Measurements from ENCODE around the gene WFS1.

Gene WFS1

DNA sequence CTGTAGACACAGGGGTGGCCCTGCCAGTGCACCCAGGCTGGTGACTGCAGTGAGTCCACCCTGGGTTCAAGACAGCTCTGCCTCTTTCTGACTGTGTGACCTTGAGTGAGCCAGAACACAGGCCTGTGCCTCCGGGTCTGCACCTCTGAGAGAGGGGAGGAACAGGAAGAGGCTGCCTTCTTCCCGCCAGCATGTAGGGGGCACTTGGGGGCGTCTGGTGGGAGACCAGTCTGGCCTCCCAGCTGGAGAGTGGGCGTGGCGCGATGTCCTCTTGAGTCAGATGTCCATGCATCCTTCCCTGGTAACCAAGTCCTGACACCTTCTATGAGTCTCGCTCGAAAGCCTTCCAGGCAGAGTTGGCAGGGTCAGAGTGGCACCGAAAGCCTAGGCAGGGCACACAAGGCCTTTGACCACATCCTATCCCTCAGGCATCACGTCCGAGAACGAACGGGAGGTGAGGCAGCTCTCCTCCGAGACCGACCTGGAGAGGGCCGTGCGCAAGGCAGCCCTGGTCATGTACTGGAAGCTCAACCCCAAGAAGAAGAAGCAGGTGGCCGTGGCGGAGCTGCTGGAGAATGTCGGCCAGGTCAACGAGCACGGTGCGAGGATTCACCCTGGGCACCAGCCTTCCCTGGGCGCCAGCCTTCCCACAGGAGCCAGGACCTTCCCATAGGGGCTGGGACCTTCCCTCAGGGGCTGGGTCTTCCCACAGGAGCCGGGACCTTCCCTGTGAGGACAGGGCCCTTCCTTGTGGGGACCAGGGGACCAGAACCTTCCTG is 21.3 kb downstream of the WFS1 start:
- Histone ChIP-seq H3K27ac (ENCODE audit: low read depth, low read length) (no peak overlapping the region), H3K27me3 (ENCODE audit: control insufficient read depth in 1 of 2, insufficient read depth in 2 of 2, low read length in 2 of 2) (no peaks in the 10 kb centered on the region), H3K4me1 (ENCODE audit: control insufficient read depth in 1 of 2, insufficient read depth in 2 of 2, low read length in 2 of 2) (no peaks in the 10 kb centered on the region), H3K36me3 (ENCODE audit: control insufficient read depth in 1 of 2, insufficient read depth in 2 of 2, low read length in 2 of 2) (peaks cover 16 to 81% of the 10 kb centered on the region in 2 donors), H3K9ac (ENCODE audit: low read depth in 1 of 2, low read length in 2 of 2) (no peak overlapping the region), H3K9me3 (ENCODE audit: control insufficient read depth in 1 of 2, low read length in 2 of 2) (no peaks in the 10 kb centered on the region), H3K4me3 (ENCODE audit: low read depth in 1 of 2, low read length in 2 of 2) (no peak overlapping the region)

GRCh38 chr4:6291784-6292297 is 22.2 kb downstream of the WFS1 start:
- Histone ChIP-seq H3K27ac (ENCODE audit: low read depth, low read length) (no peak overlapping the region), H3K27me3 (ENCODE audit: control insufficient read depth in 1 of 2, insufficient read depth in 2 of 2, low read length in 2 of 2) (no peaks in the 10 kb centered on the region), H3K4me3 (ENCODE audit: low read depth in 1 of 2, low read length in 2 of 2) (no peak overlapping the region), H3K9me3 (ENCODE audit: control insufficient read depth in 1 of 2, low read length in 2 of 2) (no peaks in the 10 kb centered on the region), H3K4me1 (ENCODE audit: control insufficient read depth in 1 of 2, insufficient read depth in 2 of 2, low read length in 2 of 2) (no peaks in the 10 kb centered on the region), H3K9ac (ENCODE audit: low read depth in 1 of 2, low read length in 2 of 2) (no peak overlapping the region), H3K36me3 (ENCODE audit: control insufficient read depth in 1 of 2, insufficient read depth in 2 of 2, low read length in 2 of 2) (peaks cover 16 to 82% of the 10 kb centered on the region in 2 donors)

DNA sequence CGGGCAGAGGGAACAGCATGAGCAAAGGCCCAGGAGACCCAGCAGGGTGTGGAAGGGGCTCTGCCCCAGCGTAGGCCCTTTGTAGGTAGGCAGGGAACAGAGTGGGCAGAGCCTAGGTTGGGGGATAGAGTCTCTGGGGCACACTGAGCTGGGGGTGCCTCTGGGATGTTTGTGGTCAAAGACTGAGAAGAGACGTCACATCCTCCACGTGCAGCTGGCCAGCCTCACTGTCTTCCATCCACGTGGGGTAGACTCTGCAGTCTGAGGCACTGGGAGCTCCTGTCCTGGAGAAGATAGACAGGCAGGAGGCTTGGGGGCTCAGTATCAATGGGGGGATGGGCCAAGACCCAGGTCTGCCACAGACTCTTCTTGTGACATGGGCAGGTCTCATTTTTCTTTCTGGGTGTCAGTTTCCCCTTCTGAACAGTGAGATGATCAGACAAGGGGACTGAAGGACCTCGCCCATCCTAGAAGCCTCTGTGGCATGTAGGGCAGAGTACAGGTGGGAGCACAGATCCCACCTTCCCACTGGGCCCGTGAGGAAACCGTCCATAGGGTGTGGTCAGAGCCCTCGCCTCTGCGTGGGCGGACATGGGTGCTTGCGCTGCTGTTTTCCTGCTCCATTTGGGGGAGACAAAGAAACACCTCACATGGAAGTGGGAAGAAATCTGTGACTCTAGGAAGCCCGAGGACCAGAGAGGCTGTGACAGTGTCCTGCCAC is 22.9 kb downstream of the WFS1 start:
- peaks cover 12 to 76% of the 10 kb centered on the region in 2 donors for H3K36me3 ChIP-seq (ENCODE audit: control insufficient read depth in 1 of 2, insufficient read depth in 2 of 2, low read length in 2 of 2)
- H3K27me3 ChIP-seq (ENCODE audit: control insufficient read depth in 1 of 2, insufficient read depth in 2 of 2, low read length in 2 of 2), result no peaks in the 10 kb centered on the region

GRCh38 chr4:6293097-6293445 is 23.4 kb downstream of the WFS1 start:
- no peak overlapping the region for H3K9ac ChIP-seq (ENCODE audit: low read depth in 1 of 2, low read length in 2 of 2)
- no peaks in the 10 kb centered on the region for H3K27me3 ChIP-seq (ENCODE audit: control insufficient read depth in 1 of 2, insufficient read depth in 2 of 2, low read length in 2 of 2)
- peaks cover 11 to 76% of the 10 kb centered on the region in 2 donors for H3K36me3 ChIP-seq (ENCODE audit: control insufficient read depth in 1 of 2, insufficient read depth in 2 of 2, low read length in 2 of 2)
- no peak overlapping the region for H3K27ac ChIP-seq (ENCODE audit: low read depth, low read length)
- H3K4me3 ChIP-seq (ENCODE audit: low read depth in 1 of 2, low read length in 2 of 2), result no peak overlapping the region
- H3K4me1 ChIP-seq (ENCODE audit: control insufficient read depth in 1 of 2, insufficient read depth in 2 of 2, low read length in 2 of 2), result no peaks in the 10 kb centered on the region
- H3K9me3 ChIP-seq (ENCODE audit: control insufficient read depth in 1 of 2, low read length in 2 of 2), result no peaks in the 10 kb centered on the region

More for the DNA sequence above, 22.9 kb downstream of the WFS1 start:
- Histone ChIP-seq H3K9ac (ENCODE audit: low read depth in 1 of 2, low read length in 2 of 2) (no peak overlapping the region), H3K27ac (ENCODE audit: low read depth, low read length) (no peak overlapping the region), H3K4me1 (ENCODE audit: control insufficient read depth in 1 of 2, insufficient read depth in 2 of 2, low read length in 2 of 2) (no peaks in the 10 kb centered on the region), H3K9me3 (ENCODE audit: control insufficient read depth in 1 of 2, low read length in 2 of 2) (no peaks in the 10 kb centered on the region), H3K4me3 (ENCODE audit: low read depth in 1 of 2, low read length in 2 of 2) (no peak overlapping the region)

GRCh38 chr4:6293661-6294060 is 24.0 kb downstream of the WFS1 start:
- H3K4me1 ChIP-seq (ENCODE audit: control insufficient read depth in 1 of 2, insufficient read depth in 2 of 2, low read length in 2 of 2), result no peaks in the 10 kb centered on the region
- H3K4me3 ChIP-seq (ENCODE audit: low read depth in 1 of 2, low read length in 2 of 2), result no peak overlapping the region
- H3K36me3 ChIP-seq (ENCODE audit: control insufficient read depth in 1 of 2, insufficient read depth in 2 of 2, low read length in 2 of 2), result peaks cover 11 to 71% of the 10 kb centered on the region in 2 donors
- no peaks in the 10 kb centered on the region for H3K9me3 ChIP-seq (ENCODE audit: control insufficient read depth in 1 of 2, low read length in 2 of 2)
- H3K27ac ChIP-seq (ENCODE audit: low read depth, low read length), result no peak overlapping the region
- no peak overlapping the region for H3K9ac ChIP-seq (ENCODE audit: low read depth in 1 of 2, low read length in 2 of 2)
- no peaks in the 10 kb centered on the region for H3K27me3 ChIP-seq (ENCODE audit: control insufficient read depth in 1 of 2, insufficient read depth in 2 of 2, low read length in 2 of 2)

DNA sequence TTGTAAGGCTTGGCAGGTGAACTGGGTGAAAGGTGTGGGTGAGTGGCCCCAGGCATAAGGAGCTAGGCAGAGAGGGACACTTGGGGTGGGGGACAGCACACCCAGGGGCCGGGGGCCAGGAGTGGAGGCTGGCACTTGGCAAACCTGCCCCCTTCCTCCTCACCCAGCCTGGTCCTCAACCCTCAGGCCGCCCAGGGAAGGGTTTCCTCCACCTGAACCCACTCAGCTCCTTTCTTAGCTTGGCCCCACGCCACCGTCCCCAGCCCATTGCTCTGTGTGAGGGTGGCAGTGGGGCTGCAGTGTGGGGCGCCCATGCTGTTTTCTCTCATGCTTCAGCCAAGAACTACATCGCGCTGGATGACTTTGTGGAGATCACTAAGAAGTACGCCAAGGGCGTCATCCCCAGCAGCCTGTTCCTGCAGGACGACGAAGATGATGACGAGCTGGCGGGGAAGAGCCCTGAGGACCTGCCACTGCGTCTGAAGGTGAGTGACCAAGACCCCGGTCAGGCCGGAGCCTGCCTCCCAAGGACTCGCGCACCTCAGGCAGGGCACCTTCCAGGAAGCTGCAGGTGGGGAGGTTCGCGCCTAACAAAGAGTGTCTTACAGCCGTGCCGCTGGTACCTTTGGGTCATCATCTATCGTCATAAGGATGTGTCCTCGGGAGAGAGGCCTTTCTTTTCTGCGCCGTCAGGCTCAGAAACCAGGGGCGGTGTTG is 25.2 kb downstream of the WFS1 start:
- Histone ChIP-seq H3K27me3 (ENCODE audit: control insufficient read depth in 1 of 2, insufficient read depth in 2 of 2, low read length in 2 of 2) (no peaks in the 10 kb centered on the region), H3K4me3 (ENCODE audit: low read depth in 1 of 2, low read length in 2 of 2) (no peak overlapping the region), H3K9ac (ENCODE audit: low read depth in 1 of 2, low read length in 2 of 2) (no peak overlapping the region), H3K9me3 (ENCODE audit: control insufficient read depth in 1 of 2, low read length in 2 of 2) (no peaks in the 10 kb centered on the region), H3K36me3 (ENCODE audit: control insufficient read depth in 1 of 2, insufficient read depth in 2 of 2, low read length in 2 of 2) (peaks cover 11 to 66% of the 10 kb centered on the region in 2 donors), H3K4me1 (ENCODE audit: control insufficient read depth in 1 of 2, insufficient read depth in 2 of 2, low read length in 2 of 2) (no peaks in the 10 kb centered on the region), H3K27ac (ENCODE audit: low read depth, low read length) (no peak overlapping the region)

- Histone ChIP-seq H3K27me3 (ENCODE audit: control insufficient read depth in 1 of 2, insufficient read depth in 2 of 2, low read length in 2 of 2) (no peaks in the 10 kb centered on the region), H3K9ac (ENCODE audit: low read depth in 1 of 2, low read length in 2 of 2) (no peak overlapping the region), H3K27ac (ENCODE audit: low read depth, low read length) (no peak overlapping the region), H3K9me3 (ENCODE audit: control insufficient read depth in 1 of 2, low read length in 2 of 2) (no peaks in the 10 kb centered on the region), H3K4me1 (ENCODE audit: control insufficient read depth in 1 of 2, insufficient read depth in 2 of 2, low read length in 2 of 2) (no peaks in the 10 kb centered on the region), H3K4me3 (ENCODE audit: low read depth in 1 of 2, low read length in 2 of 2) (no peak overlapping the region), H3K36me3 (ENCODE audit: control insufficient read depth in 1 of 2, insufficient read depth in 2 of 2, low read length in 2 of 2) (peaks cover 12 to 66% of the 10 kb centered on the region in 2 donors)
Observed at GRCh38 chr4:6295495-6295894, 25.8 kb downstream of the WFS1 start.

- Histone ChIP-seq H3K9ac (ENCODE audit: low read depth in 1 of 2, low read length in 2 of 2) (no peak overlapping the region), H3K36me3 (ENCODE audit: control insufficient read depth in 1 of 2, insufficient read depth in 2 of 2, low read length in 2 of 2) (peaks cover 16 to 66% of the 10 kb centered on the region in 2 donors), H3K4me3 (ENCODE audit: low read depth in 1 of 2, low read length in 2 of 2) (no peak overlapping the region), H3K4me1 (ENCODE audit: control insufficient read depth in 1 of 2, insufficient read depth in 2 of 2, low read length in 2 of 2) (no peaks in the 10 kb centered on the region), H3K27me3 (ENCODE audit: control insufficient read depth in 1 of 2, insufficient read depth in 2 of 2, low read length in 2 of 2) (no peaks in the 10 kb centered on the region), H3K9me3 (ENCODE audit: control insufficient read depth in 1 of 2, low read length in 2 of 2) (no peaks in the 10 kb centered on the region), H3K27ac (ENCODE audit: low read depth, low read length) (no peak overlapping the region)
Observed at GRCh38 chr4:6296026-6296425, 26.4 kb downstream of the WFS1 start.

DNA sequence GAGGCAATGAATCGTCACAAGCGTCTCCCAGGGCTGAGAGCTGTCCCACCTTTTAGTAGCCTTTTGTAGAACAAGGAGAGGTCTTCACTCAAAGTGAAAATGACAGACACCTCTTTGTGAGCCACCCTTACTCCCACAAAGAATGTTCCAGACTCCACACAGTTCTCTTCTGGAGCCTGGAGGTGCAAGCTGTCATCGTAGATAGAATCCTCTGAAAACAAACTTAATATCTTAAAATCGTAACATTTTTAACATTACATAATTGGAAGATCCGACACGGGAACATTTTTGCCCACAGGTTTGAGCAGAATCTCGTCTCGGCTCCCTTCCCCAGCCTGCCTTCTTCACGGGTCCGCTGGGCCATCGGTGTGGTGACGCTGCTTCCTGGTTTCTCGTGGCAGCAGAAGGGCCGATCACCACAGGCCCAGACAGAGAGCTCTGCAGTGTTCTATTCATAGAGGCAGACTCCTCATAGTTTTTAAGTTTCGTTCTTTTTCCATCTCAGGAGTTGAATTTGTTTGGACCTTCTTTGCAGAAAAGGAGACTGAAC is 27.7 kb downstream of the WFS1 start:
- Histone ChIP-seq H3K9ac (ENCODE audit: low read depth in 1 of 2, low read length in 2 of 2) (no peak overlapping the region), H3K4me1 (ENCODE audit: control insufficient read depth in 1 of 2, insufficient read depth in 2 of 2, low read length in 2 of 2) (no peaks in the 10 kb centered on the region), H3K9me3 (ENCODE audit: control insufficient read depth in 1 of 2, low read length in 2 of 2) (no peaks in the 10 kb centered on the region), H3K27ac (ENCODE audit: low read depth, low read length) (no peak overlapping the region), H3K27me3 (ENCODE audit: control insufficient read depth in 1 of 2, insufficient read depth in 2 of 2, low read length in 2 of 2) (no peaks in the 10 kb centered on the region), H3K4me3 (ENCODE audit: low read depth in 1 of 2, low read length in 2 of 2) (no peak overlapping the region), H3K36me3 (ENCODE audit: control insufficient read depth in 1 of 2, insufficient read depth in 2 of 2, low read length in 2 of 2) (peaks cover 18 to 69% of the 10 kb centered on the region in 2 donors)

All from duodenal mucosa (tissue), 2 donors.